ENCODE data around the gene FUT4. TPM values are rescaled to one million over a fixed set of nuclear protein-coding genes. Genes with fewer than 3 reads are reported as not detected.
A peak's percentile ranks its signal among the peaks of the same experiment; 100 is the strongest.

Gene FUT4
- total RNA-seq, 2 donors from 2014 or later = 14.1 to 23.4 TPM

DNA sequence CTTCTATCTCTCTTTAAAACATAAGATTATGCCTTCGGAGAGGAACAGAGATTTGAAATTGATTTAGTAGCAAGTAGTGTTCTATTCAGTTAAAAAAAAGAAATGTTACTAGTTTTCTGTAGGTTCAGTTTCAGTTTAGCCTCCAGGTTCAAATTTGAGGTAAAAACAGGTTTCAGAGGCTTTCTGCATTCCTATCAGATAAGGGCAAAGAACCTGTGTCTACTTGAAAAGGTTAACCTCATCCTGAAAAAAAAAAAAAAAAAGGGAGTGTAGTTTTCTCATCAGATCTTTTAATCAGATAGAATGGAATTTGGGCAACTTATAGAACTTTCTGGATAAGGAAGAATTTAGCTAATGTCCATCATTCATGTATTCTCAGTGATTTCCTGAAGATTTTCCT is 19.4 kb upstream of the FUT4 start:
- DNase-seq (ENCODE audit: low spot score) = no peak
- H3K27me3 ChIP-seq (replicated peaks; ENCODE audit: insufficient read depth) = no peaks in the 10 kb centered on the region
- H3K4me3 ChIP-seq = no peak overlapping the region
- no peak for TF ChIP-seq CTCF (IDR thresholded peaks at IDR 0.05)
- H3K4me1 ChIP-seq (ENCODE audit: control insufficient read depth in 1 of 2, low read depth in 2 of 2) = peaks cover 5 to 6% of the 10 kb centered on the region in 2 donors
- no peaks in the 10 kb centered on the region for H3K9me3 ChIP-seq
- H3K36me3 ChIP-seq = no peaks in the 10 kb centered on the region
- H3K27ac ChIP-seq = no peak overlapping the region
- ATAC-seq (ENCODE audit: insufficient number of reproducible peaks, low FRiP score, low read depth) = no peak

GRCh38 chr11:94525546-94526324 is 18.0 kb upstream of the FUT4 start:
- Histone ChIP-seq H3K9me3 (no peaks in the 10 kb centered on the region), H3K27ac (no peak overlapping the region), H3K4me1 (ENCODE audit: control insufficient read depth in 1 of 2, low read depth in 2 of 2) (peaks cover 0 to 6% of the 10 kb centered on the region in 2 donors), H3K27me3 (replicated peaks; ENCODE audit: insufficient read depth) (no peaks in the 10 kb centered on the region), H3K4me3 (no peak overlapping the region), H3K36me3 (no peaks in the 10 kb centered on the region)
- no peak for TF ChIP-seq CTCF (IDR thresholded peaks at IDR 0.05)
- no peak for ATAC-seq (ENCODE audit: insufficient number of reproducible peaks, low FRiP score, low read depth)
- DNase-seq (ENCODE audit: low spot score) = peak; percentile 11

GRCh38 chr11:94526645-94527438 is 16.9 kb upstream of the FUT4 start:
- Histone ChIP-seq H3K4me3 (no peak overlapping the region), H3K36me3 (no peaks in the 10 kb centered on the region), H3K27ac (no peak overlapping the region), H3K9me3 (no peaks in the 10 kb centered on the region), H3K4me1 (ENCODE audit: control insufficient read depth in 1 of 2, low read depth in 2 of 2) (peaks cover 0 to 6% of the 10 kb centered on the region in 2 donors), H3K27me3 (replicated peaks; ENCODE audit: insufficient read depth) (no peaks in the 10 kb centered on the region)
- DNase-seq (ENCODE audit: low spot score) (no peak), ATAC-seq (ENCODE audit: insufficient number of reproducible peaks, low FRiP score, low read depth) (no peak)
- no peak for TF ChIP-seq CTCF (IDR thresholded peaks at IDR 0.05)

DNA sequence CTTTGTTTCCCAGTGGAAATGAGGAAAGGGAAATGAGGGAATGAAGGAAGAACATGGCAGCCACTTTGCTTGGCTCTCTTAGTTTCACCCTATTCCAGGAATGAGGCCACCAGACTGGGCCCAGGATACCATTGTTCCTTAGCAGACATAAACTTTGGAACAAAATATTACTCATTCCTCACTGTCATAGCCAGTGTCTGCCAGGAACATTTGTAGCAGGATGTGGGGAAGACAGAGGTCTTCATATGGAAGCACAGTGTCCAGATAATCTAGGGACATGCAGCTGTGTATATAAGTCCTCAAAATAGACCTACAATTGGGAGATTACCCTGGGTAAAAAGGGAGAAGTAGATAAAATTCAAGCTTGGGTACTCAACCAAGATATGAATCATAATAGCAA is 15.2 kb upstream of the FUT4 start:
- H3K4me3 ChIP-seq = no peak overlapping the region
- no peaks in the 10 kb centered on the region for H3K36me3 ChIP-seq
- no peaks in the 10 kb centered on the region for H3K9me3 ChIP-seq
- ATAC-seq (ENCODE audit: insufficient number of reproducible peaks, low FRiP score, low read depth) = no peak
- no peak for TF ChIP-seq CTCF (IDR thresholded peaks at IDR 0.05)
- H3K27me3 ChIP-seq (replicated peaks; ENCODE audit: insufficient read depth) = no peaks in the 10 kb centered on the region
- DNase-seq (ENCODE audit: low spot score) = no peak
- peaks cover 6 to 7% of the 10 kb centered on the region in 2 donors for H3K4me1 ChIP-seq (ENCODE audit: control insufficient read depth in 1 of 2, low read depth in 2 of 2)
- H3K27ac ChIP-seq = no peak overlapping the region

DNA sequence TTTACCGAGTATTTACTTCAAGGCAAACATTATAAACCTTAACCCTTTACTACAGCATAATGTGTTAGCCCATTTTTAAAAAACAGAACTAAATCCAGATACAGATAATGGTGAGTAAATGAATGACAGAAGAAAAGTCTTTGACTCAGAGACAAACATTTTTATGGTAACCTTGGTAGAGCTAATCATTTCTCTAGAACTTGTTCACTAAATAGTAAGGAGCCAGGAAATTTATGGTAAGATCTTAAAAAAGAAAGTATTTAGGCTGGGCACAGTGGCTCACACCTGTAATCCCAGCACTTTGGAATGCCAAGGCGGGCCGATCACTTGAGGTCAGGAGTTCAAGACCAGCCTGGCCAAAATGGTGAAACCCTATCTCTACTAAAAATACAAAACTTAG is 11.5 kb upstream of the FUT4 start:
- peaks cover 25 to 38% of the 10 kb centered on the region in 2 donors for H3K4me1 ChIP-seq (ENCODE audit: control insufficient read depth in 1 of 2, low read depth in 2 of 2)
- ATAC-seq (ENCODE audit: insufficient number of reproducible peaks, low FRiP score, low read depth) = no peak
- H3K4me3 ChIP-seq = no peak overlapping the region
- no peaks in the 10 kb centered on the region for H3K36me3 ChIP-seq
- H3K27ac ChIP-seq = no peak overlapping the region
- no peak for TF ChIP-seq CTCF (IDR thresholded peaks at IDR 0.05)
- no peaks in the 10 kb centered on the region for H3K27me3 ChIP-seq (replicated peaks; ENCODE audit: insufficient read depth)
- H3K9me3 ChIP-seq = no peaks in the 10 kb centered on the region
- DNase-seq (ENCODE audit: low spot score) = no peak
